WTC11 (cell line): ENCODE data around the gene PTPRN2. TPM values are rescaled to one million over a fixed set of nuclear protein-coding genes. Genes with fewer than 3 reads are reported as not detected.

Experiments used
- ATAC-seq: fragments of 200-7000 bp; cut with Tn5 transposase; 2 replicates; pipeline ENCODE4 v1.10.0; 2021; ENCODE audit warnings: mild to moderate bottlenecking, moderate library complexity
- CTCF ChIA-PET: fragments of 300-600 bp; sonication (Branson Sonifier 250); formaldehyde crosslinking; loops from one replicate; lab custom pipeline; 2021; ENCODE audit warnings: antibody characterized with exemption; lab: Charles Lee
- POLR2A ChIA-PET: fragments of 350-600 bp; sonication (Branson Sonifier 250); formaldehyde crosslinking; loops from one replicate; lab custom pipeline; 2021; ENCODE audit warnings: antibody characterized with exemption; lab: Charles Lee
- DNase-seq: peaks from one replicate; pipeline ENCODE4 v3.0.0; 2021; ENCODE audit warnings: low spot score
- H3K27ac Mint-ChIP-seq: 2 replicates; pipeline ENCODE4 v1.8.0; 2021; ENCODE audit warnings: mixed read lengths
- H3K27me3 Mint-ChIP-seq: 2 replicates; pipeline ENCODE4 v1.8.0; 2021; ENCODE audit warnings: low read depth, mild to moderate bottlenecking, moderate library complexity, mixed read lengths
- H3K36me3 Mint-ChIP-seq: 2 replicates; pipeline ENCODE4 v1.8.0; 2021; ENCODE audit warnings: mixed read lengths
- H3K4me1 Mint-ChIP-seq: 2 replicates; pipeline ENCODE4 v1.8.0; 2022; ENCODE audit warnings: mixed read lengths
- H3K4me3 Mint-ChIP-seq: 2 replicates; pipeline ENCODE4 v1.8.0; 2021; ENCODE audit warnings: mild to moderate bottlenecking, moderate library complexity, mixed read lengths
- H3K9me3 Mint-ChIP-seq: 2 replicates; pipeline ENCODE4 v1.8.0; 2021; ENCODE audit warnings: mixed read lengths
- ATF3 ChIP-seq: sonication (generic); formaldehyde crosslinking; conservative IDR thresholded peaks from 2 replicates; pipeline ENCODE4 v1.8.1; 2022; ENCODE audit warnings: mild to moderate bottlenecking, missing genetic modification reagents
- ATF6 ChIP-seq: sonication (generic); formaldehyde crosslinking; IDR thresholded peaks from 2 replicates; pipeline ENCODE4 v1.8.1; 2023; ENCODE audit warnings: mild to moderate bottlenecking, missing genetic modification reagents
- CREM ChIP-seq: sonication (generic); formaldehyde crosslinking; IDR thresholded peaks from 2 replicates; pipeline ENCODE4 v1.8.1; 2022; ENCODE audit warnings: mild to moderate bottlenecking, missing genetic modification reagents, moderate library complexity
- ERG ChIP-seq: fragments of 250-450 bp; sonication (Bioruptor Pico); IDR thresholded peaks from 2 replicates; pipeline ENCODE4 v1.8.0; 2021; ENCODE audit warnings: mild to moderate bottlenecking
- FOXK1 ChIP-seq: sonication (generic); formaldehyde crosslinking; IDR thresholded peaks from 2 replicates; pipeline ENCODE4 v1.8.0; 2022; ENCODE audit warnings: mild to moderate bottlenecking, moderate library complexity, missing genetic modification reagents
- GRHL2 ChIP-seq: fragments of 250-450 bp; sonication (Bioruptor Pico); IDR thresholded peaks from 2 replicates; pipeline ENCODE4 v1.8.0; 2022; ENCODE audit warnings: mild to moderate bottlenecking, moderate library complexity; ENCODE audit not compliant: insufficient replicate concordance, severe bottlenecking
- HMGA2 ChIP-seq: fragments of 250-450 bp; sonication (Bioruptor Pico); IDR thresholded peaks from 2 replicates; pipeline ENCODE4 v1.4.0; 2021; ENCODE audit warnings: mild to moderate bottlenecking, moderate library complexity
- HMGXB4 ChIP-seq: sonication (generic); formaldehyde crosslinking; IDR thresholded peaks from 2 replicates; pipeline ENCODE4 v1.8.1; 2023; ENCODE audit warnings: mild to moderate bottlenecking, moderate library complexity, missing genetic modification reagents
- IRF2 ChIP-seq: sonication (generic); formaldehyde crosslinking; IDR thresholded peaks from 2 replicates; pipeline ENCODE4 v1.8.0; 2022; ENCODE audit warnings: low read depth, missing genetic modification reagents, borderline replicate concordance
- MLX ChIP-seq: sonication (generic); formaldehyde crosslinking; IDR thresholded peaks from 2 replicates; pipeline ENCODE4 v1.8.1; 2023; ENCODE audit warnings: mild to moderate bottlenecking, missing genetic modification reagents, moderate library complexity
- MXD4 ChIP-seq: fragments of 250-450 bp; sonication (Bioruptor Pico); IDR thresholded peaks from 2 replicates; pipeline ENCODE4 v1.8.0; 2021; ENCODE audit warnings: mild to moderate bottlenecking, moderate library complexity, borderline replicate concordance
- NFYB ChIP-seq: sonication (generic); formaldehyde crosslinking; conservative IDR thresholded peaks from 2 replicates; pipeline ENCODE4 v1.8.0; 2022; ENCODE audit warnings: low read depth, missing genetic modification reagents
- SMAD3 ChIP-seq: sonication (generic); formaldehyde crosslinking; IDR thresholded peaks from 2 replicates; pipeline ENCODE4 v1.8.0; 2022; ENCODE audit warnings: missing genetic modification reagents, mild to moderate bottlenecking, borderline replicate concordance
- STAT6 ChIP-seq: sonication (generic); formaldehyde crosslinking; conservative IDR thresholded peaks from 2 replicates; pipeline ENCODE4 v1.8.1; 2023; ENCODE audit warnings: mild to moderate bottlenecking, low read depth, missing genetic modification reagents, moderate library complexity
- ZNF423 ChIP-seq: fragments of 250-450 bp; sonication (Bioruptor Pico); IDR thresholded peaks from 2 replicates; pipeline ENCODE4 v2.1.2; 2022; ENCODE audit warnings: mild to moderate bottlenecking, moderate library complexity
- ZNF425 ChIP-seq: fragments of 250-450 bp; sonication (Bioruptor Pico); conservative IDR thresholded peaks from 2 replicates; pipeline ENCODE4 v1.9.0; 2021; ENCODE audit warnings: mild to moderate bottlenecking
- ZNF532 ChIP-seq: fragments of 250-450 bp; sonication (Bioruptor Pico); IDR thresholded peaks from 2 replicates; pipeline ENCODE4 v1.9.0; 2021; ENCODE audit warnings: mild to moderate bottlenecking, borderline replicate concordance
- total RNA-seq: library from RNA; stranded (reverse); gene quantifications from 3 replicates; pipeline ENCODE4 v1.2.3, GENCODE V29; 2021

PTPRN2 gene
- total RNA-seq, 1 experiment from 2014 or later: 4.7 TPM

- peaks cover 2% of the 10 kb centered on the region; the same call in 1 of the 2 replicates for H3K27me3 Mint-ChIP-seq
- no peak overlapping the region for H3K27ac Mint-ChIP-seq
- H3K9me3 Mint-ChIP-seq: peaks cover 41% of the 10 kb centered on the region
- H3K4me3 Mint-ChIP-seq: no peak overlapping the region
- ChIA-PET POLR2A (no interaction called here), CTCF (no interaction called here)
- H3K36me3 Mint-ChIP-seq: peaks cover 21% of the 10 kb centered on the region
- ATAC-seq: no peak
- no peak for DNase-seq
- peaks cover 15% of the 10 kb centered on the region for H3K4me1 Mint-ChIP-seq
- TF ChIP-seq ATF6 (CRISPR knock-in tag) (no peak), CREM (no peak)
Measured at GRCh38 chr7:157831143-157831905, 756.3 kb downstream of the PTPRN2 start.

GRCh38 chr7:157830331-157830730 lies 757.3 kb downstream of the PTPRN2 start:
- H3K27me3 Mint-ChIP-seq: peaks cover 2% of the 10 kb centered on the region; the same call in 1 of the 2 replicates
- no peak for DNase-seq
- H3K36me3 Mint-ChIP-seq: peaks cover 25% of the 10 kb centered on the region
- TF ChIP-seq MLX (CRISPR knock-in tag) (no peak), GRHL2 (CRISPR knock-in tag) (no peak), ATF3 (CRISPR knock-in tag) (no peak), FOXK1 (CRISPR knock-in tag) (no peak), ERG (CRISPR knock-in tag) (no peak), NFYB (CRISPR knock-in tag) (no peak), SMAD3 (no peak), HMGXB4 (no peak), STAT6 (CRISPR knock-in tag) (no peak), HMGA2 (no peak), ZNF532 (CRISPR knock-in tag) (no peak), ZNF423 (CRISPR knock-in tag) (no peak), ZNF425 (CRISPR knock-in tag) (no peak), MXD4 (CRISPR knock-in tag) (no peak), IRF2 (CRISPR knock-in tag) (no peak)
- POLR2A ChIA-PET: no interaction called here
- CTCF ChIA-PET: no interaction called here
- peaks cover 9% of the 10 kb centered on the region for H3K4me1 Mint-ChIP-seq
- no peak overlapping the region for H3K4me3 Mint-ChIP-seq
- no peak for ATAC-seq
- H3K27ac Mint-ChIP-seq: no peak overlapping the region
- H3K9me3 Mint-ChIP-seq: peaks cover 32% of the 10 kb centered on the region
